ENCODE measurements around the gene CD300C. TPM values are rescaled to one million over a fixed set of nuclear protein-coding genes. Genes with fewer than 3 reads are reported as not detected.
"Not testable (repeated sequence)": the region's sequence is repeated elsewhere in the genome, so short reads cannot be mapped to it uniquely, and the experiment has no call there.

CD300C gene
- total RNA-seq, result under 1 TPM in 1 of 2 experiments, not detected in 1; 0.14 TPM

DNA sequence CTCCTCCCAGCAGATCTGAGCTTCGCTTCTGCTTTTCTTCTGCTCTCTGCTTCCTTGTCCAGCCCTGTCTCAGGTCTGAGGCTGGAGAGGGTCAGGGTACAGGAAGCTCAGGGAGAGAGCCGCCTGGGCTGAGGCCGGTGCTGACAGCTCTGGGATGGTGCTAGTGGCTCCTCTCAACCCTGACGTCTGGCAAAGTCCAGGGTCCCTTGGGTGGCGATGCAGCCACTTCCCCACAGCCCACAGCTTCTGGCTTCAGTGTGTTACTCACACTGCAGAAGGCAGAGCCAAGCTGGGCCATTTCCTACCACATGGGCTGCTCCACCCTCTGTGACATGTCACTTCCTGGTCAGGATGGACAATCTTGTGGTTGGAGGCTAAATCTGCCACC lies at the start of gene CD300C:
CD300C (minus strand) TSS at position 273 of the 388 bp plus-strand sequence. CDS start 333 bp downstream, outside the sequence.
- intact Hi-C loops (cut with micrococcal nuclease), result no loop called here
- no peaks in the 10 kb centered on the region for H3K36me3 Mint-ChIP-seq
- no peaks in the 10 kb centered on the region for H3K9me3 Mint-ChIP-seq
- H3K4me3 Mint-ChIP-seq, result no peak within 1 kb of the TSS
- DNase-seq, result peak; percentile 17
- POLR2A ChIA-PET, result no interaction called here
- peaks cover 6% of the 10 kb centered on the region for H3K4me1 Mint-ChIP-seq (ENCODE audit: low read depth)
- CTCF ChIA-PET, result interaction anchor here (0.5 kb wide), 1 partner anchor 166 kb away, joined by 4 read pairs; no protein-coding TSS in a partner anchor
- peaks cover 7% of the 10 kb centered on the region for H3K27me3 Mint-ChIP-seq
- H3K27ac Mint-ChIP-seq, result no peak within 1 kb of the TSS

DNA sequence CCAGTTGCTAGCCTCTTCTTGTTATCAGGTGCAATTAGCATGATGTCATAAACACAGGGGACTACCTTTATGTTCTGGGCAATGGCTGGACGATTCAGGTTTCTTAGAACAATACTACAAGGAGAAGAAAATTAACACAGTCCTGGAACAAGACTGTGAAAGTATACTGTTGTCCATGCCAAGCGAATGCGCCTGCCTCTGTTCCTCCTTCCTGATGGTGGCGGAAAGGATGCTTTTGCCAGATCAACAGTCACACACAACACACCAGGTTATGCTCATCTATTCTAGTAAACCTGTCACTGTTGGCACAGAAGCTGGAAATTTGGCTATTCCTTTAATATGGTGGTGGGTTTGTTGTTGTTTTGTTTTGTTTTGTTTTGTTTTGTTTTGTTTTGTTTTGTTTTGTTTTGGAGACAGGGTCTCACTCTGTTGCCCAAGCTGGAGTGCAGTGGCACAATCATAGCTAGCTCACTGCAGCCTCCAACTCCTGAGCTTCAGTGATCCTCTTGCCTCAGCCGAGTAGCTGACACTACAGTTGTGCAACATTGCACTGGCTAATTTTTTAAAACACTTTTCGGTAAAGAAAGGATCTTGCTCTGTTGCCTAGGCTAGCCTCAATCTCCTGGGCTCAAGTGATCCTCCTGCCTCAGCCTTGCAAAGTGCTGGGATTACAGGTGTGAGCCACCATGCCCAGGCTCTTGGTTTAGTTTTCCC lies 49.3 kb upstream of the CD300C start:
- H3K4me3 Mint-ChIP-seq, result no peak overlapping the region
- peaks cover 27% of the 10 kb centered on the region for H3K27me3 Mint-ChIP-seq
- ChIA-PET CTCF (interaction anchor here (0.6 kb wide), 1 partner anchor 351 kb away, joined by 3 read pairs; no protein-coding TSS in a partner anchor), POLR2A (no interaction called here)
- intact Hi-C loops (cut with micrococcal nuclease), result loop anchor here (5.0 kb wide), 1 partner anchor 218 kb away; no protein-coding TSS in a partner anchor
- no peaks in the 10 kb centered on the region for H3K9me3 Mint-ChIP-seq
- no peaks in the 10 kb centered on the region for H3K36me3 Mint-ChIP-seq
- DNase-seq, result no peak
- H3K4me1 Mint-ChIP-seq (ENCODE audit: low read depth), result peaks cover 16% of the 10 kb centered on the region
- H3K27ac Mint-ChIP-seq, result no peak overlapping the region

DNA sequence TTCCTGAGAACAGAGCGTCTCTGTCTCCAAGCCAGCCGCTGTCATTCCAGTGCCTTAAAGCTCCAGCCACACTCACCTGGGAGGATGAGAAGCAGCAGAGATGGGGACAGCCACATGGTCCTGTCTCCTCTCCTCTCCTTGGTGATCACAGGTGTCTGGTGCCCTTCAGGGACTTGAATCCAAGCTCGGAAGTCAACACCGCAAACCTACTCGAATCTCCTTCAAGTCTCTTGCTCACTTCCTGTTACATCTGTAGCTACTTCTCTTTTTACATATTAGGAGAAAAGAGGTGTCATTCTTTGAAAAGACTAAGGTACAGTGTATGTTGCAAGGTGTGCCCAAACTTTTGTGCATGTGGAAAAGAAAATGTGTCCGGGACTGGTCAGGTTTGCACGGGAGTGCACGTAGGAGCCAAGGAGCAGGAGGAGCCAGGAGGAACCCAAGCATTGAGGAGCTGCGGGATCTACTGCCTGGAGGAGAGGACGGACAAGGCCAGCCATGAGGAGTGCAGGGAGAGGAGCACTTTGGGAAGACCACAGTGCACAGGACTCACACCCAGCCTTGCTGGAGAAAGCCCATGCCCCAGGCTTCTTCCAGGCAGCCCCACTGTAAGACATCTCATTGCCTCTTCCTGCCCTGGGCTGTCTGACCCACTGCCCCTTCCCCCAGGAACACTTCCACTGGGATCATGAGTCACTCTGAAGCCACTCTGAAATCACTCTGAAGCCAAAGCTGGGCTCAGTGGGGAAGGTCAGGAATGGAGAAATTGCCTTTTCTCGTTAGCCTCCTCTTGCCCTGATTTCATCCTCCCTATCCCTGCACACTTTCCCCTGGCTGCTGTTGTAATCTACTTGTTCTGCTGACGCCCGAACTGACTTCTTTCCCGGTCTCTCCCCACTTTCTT lies 46.4 kb upstream of the CD300C start, which contains the start of gene CD300LD:
CD300LD (minus strand) TSS at position 197 of the 904 bp plus-strand sequence; CDS start at position 116, 81 bp downstream.
- H3K27ac Mint-ChIP-seq, result no peak within 1 kb of the TSS
- H3K36me3 Mint-ChIP-seq, result no peaks in the 10 kb centered on the region
- CTCF ChIA-PET, result interaction anchor here (1.2 kb wide), 1 partner anchor 27 kb away, joined by 3 read pairs; no protein-coding TSS in a partner anchor
- POLR2A ChIA-PET, result no interaction called here
- no peak for DNase-seq
- H3K9me3 Mint-ChIP-seq, result no peaks in the 10 kb centered on the region
- peaks cover 13% of the 10 kb centered on the region for H3K4me1 Mint-ChIP-seq (ENCODE audit: low read depth)
- no peak within 1 kb of the TSS for H3K4me3 Mint-ChIP-seq
- intact Hi-C loops (cut with micrococcal nuclease), result no loop called here
- peaks cover 21% of the 10 kb centered on the region for H3K27me3 Mint-ChIP-seq

DNA sequence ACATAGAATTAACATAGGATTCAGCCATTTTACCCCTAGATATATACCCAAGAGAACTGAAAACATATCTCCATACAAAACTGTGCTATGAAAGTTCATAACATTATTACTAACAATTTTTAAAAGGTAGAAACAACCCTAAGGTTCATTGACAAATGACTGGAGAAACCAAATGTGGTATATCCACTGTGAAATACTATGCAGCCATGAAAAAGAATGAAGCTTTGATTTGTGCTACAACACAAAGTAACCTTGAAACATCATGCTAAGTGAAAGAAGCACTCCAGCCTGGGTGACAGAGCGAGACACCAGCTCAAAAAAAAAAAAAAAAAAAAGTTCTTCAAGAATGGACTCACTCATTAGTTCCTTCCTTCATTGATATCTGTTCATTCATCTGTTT lies 45.6 kb upstream of the CD300C start:
- Mint-ChIP-seq H3K9me3 (no peaks in the 10 kb centered on the region), H3K4me3 (no peak overlapping the region), H3K27me3 (peaks cover 21% of the 10 kb centered on the region), H3K36me3 (no peaks in the 10 kb centered on the region), H3K27ac (no peak overlapping the region), H3K4me1 (ENCODE audit: low read depth) (peaks cover 13% of the 10 kb centered on the region)
- intact Hi-C loops (cut with micrococcal nuclease), result no loop called here
- POLR2A ChIA-PET, result no interaction called here
- CTCF ChIA-PET, result interaction anchor here (1.2 kb wide), 1 partner anchor 26 kb away, joined by 3 read pairs; no protein-coding TSS in a partner anchor
- no peak for DNase-seq

DNA sequence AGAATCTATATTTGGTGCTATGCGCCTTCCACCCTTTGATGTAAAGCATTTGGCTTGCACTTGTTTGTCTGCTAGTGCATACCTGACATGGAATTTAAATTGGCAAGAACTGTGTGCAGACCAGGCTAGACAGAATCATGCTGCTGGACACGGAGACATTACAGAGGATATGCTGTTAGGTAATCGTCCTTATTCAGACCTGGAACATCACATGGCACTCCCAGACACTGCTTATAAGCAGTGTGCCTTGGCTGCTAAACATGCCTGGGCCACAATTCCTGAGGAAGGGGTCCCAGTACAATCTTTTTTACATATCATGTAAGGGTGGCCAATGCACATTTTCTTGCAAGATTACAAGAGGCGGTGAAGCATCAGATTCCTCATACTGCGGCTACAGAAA lies 39.8 kb upstream of the CD300C start:
- Mint-ChIP-seq H3K36me3 (no peaks in the 10 kb centered on the region), H3K4me1 (ENCODE audit: low read depth) (no peaks in the 10 kb centered on the region), H3K9me3 (peaks cover 8% of the 10 kb centered on the region), H3K4me3 (no peak overlapping the region), H3K27ac (no peak overlapping the region), H3K27me3 (peaks cover 12% of the 10 kb centered on the region)
- CTCF ChIA-PET, result no interaction called here
- no peak for DNase-seq
- intact Hi-C loops (cut with micrococcal nuclease), result no loop called here
- POLR2A ChIA-PET, result no interaction called here

DNA sequence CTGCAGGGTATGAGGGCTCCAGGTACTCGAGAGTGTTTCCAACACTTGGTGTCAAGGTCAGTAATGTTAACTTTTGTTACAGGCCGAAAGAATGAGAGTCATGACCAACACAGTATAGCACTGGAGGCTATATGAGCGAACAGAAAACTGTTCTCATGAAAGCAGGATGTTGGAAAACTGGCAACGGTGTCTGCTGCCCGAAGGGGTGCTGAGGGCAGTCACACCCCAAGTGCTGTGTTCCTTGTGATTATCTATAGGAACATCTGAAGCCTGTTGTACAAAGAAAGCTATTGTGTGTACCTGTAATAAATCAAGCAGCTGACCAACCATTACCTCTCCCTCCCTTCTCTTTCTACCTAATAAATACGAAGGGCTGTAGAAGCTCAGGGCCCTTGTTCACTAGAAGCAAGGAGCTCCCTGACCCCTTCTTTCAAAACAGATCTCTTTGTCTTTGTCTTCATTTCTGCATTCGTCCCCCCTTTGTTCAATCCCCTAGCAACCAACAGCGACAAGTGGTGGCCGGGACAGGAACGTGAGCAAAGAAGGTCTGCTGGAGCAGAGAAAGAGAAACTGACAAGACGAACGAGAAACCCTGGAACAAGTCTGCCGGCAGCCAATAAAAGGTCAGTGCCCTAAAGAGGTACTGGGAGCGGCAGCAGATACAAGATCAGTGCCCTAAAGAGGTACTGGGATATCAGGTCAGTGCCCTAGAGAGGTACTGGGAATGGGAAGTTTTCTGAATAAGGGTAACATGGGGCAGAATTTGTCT lies 38.6 kb upstream of the CD300C start:
- H3K36me3 Mint-ChIP-seq, result no peaks in the 10 kb centered on the region
- H3K4me1 Mint-ChIP-seq (ENCODE audit: low read depth), result peaks cover 9% of the 10 kb centered on the region
- intact Hi-C loops (cut with micrococcal nuclease), result no loop called here
- CTCF ChIA-PET, result no interaction called here
- peaks cover 8% of the 10 kb centered on the region for H3K9me3 Mint-ChIP-seq
- peaks cover 8% of the 10 kb centered on the region for H3K27me3 Mint-ChIP-seq
- H3K4me3 Mint-ChIP-seq, result no peak overlapping the region
- H3K27ac Mint-ChIP-seq, result no peak overlapping the region
- DNase-seq, result no peak
- POLR2A ChIA-PET, result no interaction called here

DNA sequence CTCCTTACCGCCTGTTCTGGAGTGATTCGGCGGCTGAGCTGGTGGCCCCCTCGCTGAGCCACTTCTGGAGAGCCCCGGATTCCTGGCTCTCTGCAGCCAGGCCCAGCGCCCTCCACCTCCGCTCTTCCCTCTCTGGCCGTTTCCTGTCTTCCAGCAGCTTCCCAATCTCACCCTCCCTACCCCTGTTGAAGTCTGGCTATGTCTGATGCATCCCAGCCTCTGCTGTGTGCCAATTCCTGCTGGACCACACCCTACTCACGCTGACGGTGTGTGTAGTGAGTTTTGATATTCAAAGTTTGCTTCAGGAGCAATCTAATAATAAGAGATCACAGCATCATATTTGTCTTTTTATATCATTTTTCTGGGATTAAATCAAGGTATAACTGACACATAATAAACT lies 36.7 kb upstream of the CD300C start:
- Mint-ChIP-seq H3K4me1 (ENCODE audit: low read depth) (peaks cover 9% of the 10 kb centered on the region), H3K27me3 (peaks cover 3% of the 10 kb centered on the region), H3K27ac (no peak overlapping the region), H3K36me3 (no peaks in the 10 kb centered on the region), H3K4me3 (no peak overlapping the region), H3K9me3 (peaks cover 8% of the 10 kb centered on the region)
- intact Hi-C loops (cut with micrococcal nuclease), result no loop called here
- POLR2A ChIA-PET, result no interaction called here
- CTCF ChIA-PET, result interaction anchor here (1.4 to 1.7 kb wide), 2 partner anchors 16 to 20 kb away, joined by 3 to 5 read pairs; no protein-coding TSS in a partner anchor
- no peak for DNase-seq

DNA sequence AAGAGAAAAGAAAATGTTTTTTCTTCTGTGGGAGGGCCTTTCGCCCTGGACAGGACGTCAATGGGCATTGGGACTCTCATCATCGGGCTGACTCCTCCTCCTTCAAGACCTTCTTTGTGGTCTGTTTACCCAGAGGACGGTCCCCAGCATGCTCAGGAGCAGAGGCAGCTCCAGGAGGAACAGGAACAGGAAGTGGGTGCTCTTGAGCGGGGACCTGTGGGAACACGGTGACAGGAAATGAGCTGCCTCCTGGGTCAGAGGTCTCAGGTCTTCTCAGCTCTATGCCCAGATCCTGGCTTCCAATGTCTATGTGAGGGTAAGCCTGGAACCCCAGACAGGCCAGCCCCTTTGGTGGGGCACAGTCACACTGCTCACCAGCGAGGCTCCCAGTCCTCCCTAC lies 34.0 kb upstream of the CD300C start:
- H3K36me3 Mint-ChIP-seq, result no peaks in the 10 kb centered on the region
- POLR2A ChIA-PET, result no interaction called here
- CTCF ChIA-PET, result interaction anchor here (1.3 to 1.8 kb wide), 2 partner anchors 13 to 201 kb away, joined by 5 to 9 read pairs; partner anchors contain the start of gene CD300H

DNA sequence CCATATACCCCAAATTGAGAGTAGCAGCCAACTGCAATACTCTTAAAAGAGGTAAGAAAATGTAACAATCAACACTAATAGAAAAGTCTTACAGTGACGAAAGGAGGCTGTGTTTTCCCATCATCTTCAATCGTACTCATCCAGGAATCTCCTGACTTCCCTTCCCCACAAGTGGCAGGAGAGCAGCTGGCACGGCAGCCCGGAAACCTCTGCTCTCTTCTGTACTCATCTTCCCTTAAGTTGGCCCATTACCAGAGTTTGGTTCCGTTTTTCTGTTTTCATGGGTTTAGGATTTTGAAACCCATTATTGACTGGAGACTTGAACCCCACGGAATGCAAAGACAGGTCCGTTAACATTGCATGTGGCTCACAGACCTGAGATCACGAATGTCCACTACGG lies 33.1 kb upstream of the CD300C start:
- Mint-ChIP-seq H3K4me3 (no peak overlapping the region), H3K27ac (no peak overlapping the region), H3K36me3 (no peaks in the 10 kb centered on the region), H3K4me1 (ENCODE audit: low read depth) (peaks cover 9% of the 10 kb centered on the region), H3K27me3 (peaks cover 4% of the 10 kb centered on the region), H3K9me3 (no peaks in the 10 kb centered on the region)
- ChIA-PET POLR2A (interaction anchor here (0.5 kb wide), 1 partner anchor 145 kb away, joined by 3 read pairs; no protein-coding TSS in a partner anchor), CTCF (interaction anchor here (1.3 to 1.8 kb wide), 2 partner anchors 12 to 200 kb away, joined by 5 to 9 read pairs; partner anchors contain the start of gene CD300H)
- intact Hi-C loops (cut with micrococcal nuclease), result no loop called here
- DNase-seq, result no peak

More for the DNA sequence above, 34.0 kb upstream of the CD300C start:
- no peak overlapping the region for H3K27ac Mint-ChIP-seq
- H3K27me3 Mint-ChIP-seq, result peaks cover 3% of the 10 kb centered on the region
- H3K4me3 Mint-ChIP-seq, result no peak overlapping the region
- peaks cover 6% of the 10 kb centered on the region for H3K9me3 Mint-ChIP-seq
- no peak for DNase-seq
- peaks cover 9% of the 10 kb centered on the region for H3K4me1 Mint-ChIP-seq (ENCODE audit: low read depth)
- intact Hi-C loops (cut with micrococcal nuclease), result no loop called here

DNA sequence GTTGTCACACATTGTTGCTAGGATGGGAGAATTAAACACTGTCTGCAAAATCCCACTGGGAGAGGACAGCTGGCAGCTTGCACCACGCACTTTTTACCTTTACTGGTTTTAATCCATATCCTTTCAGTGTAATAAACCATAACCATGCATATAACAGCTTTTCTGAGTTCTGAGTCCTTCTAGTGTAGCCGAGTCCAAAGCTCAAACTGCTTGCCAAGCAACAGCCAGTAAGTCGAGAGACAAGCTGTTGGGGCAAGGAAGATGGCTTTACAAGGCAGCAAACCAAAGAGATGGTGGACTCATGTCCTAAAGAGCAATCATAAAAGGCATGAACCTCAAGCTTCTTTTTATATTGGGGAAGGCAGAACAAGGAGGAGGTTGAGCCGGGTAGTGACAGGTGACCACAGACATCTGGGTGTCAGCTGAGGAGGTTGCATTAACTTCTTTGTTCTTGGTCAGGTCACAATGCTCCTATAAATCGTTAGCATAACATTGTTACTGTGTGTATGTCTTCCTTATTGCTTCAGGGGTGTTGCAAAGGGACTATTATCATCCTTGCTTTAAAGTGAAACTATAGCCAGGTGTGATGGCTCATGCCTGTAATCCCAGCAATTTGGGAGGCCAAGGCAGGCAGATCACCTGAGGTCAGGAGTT lies 28.7 kb upstream of the CD300C start:
- ChIA-PET POLR2A (no interaction called here), CTCF (interaction anchor here (1.5 kb wide), 1 partner anchor 9 kb away, joined by 5 read pairs; no protein-coding TSS in a partner anchor)
- no peaks in the 10 kb centered on the region for H3K36me3 Mint-ChIP-seq
- H3K4me3 Mint-ChIP-seq, result no peak overlapping the region
- peaks cover 2% of the 10 kb centered on the region for H3K4me1 Mint-ChIP-seq (ENCODE audit: low read depth)
- H3K9me3 Mint-ChIP-seq, result no peaks in the 10 kb centered on the region
- H3K27me3 Mint-ChIP-seq, result peaks cover 9% of the 10 kb centered on the region
- no peak for DNase-seq
- H3K27ac Mint-ChIP-seq, result no peak overlapping the region
- intact Hi-C loops (cut with micrococcal nuclease), result no loop called here

DNA sequence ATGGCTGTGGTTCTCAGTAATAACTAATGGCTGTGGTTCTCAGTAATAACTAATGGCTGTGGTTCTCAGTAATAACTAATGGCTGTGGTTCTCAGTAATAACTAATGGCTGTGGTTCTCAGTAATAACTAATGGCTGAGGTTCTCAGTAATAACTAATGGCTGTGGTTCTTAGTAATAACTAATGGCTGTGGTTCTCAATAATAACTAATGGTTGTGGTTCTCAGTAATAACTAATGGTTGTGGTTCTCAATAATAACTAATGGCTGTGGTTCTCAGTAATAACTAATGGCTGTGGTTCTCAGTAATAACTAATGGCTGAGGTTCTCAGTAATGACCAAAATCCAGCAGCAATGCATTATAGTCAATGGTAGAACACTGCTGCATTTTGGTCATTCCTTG lies 27.7 kb upstream of the CD300C start:
- POLR2A ChIA-PET; H3K9me3 Mint-ChIP-seq; intact Hi-C loops (cut with micrococcal nuclease); H3K4me3 Mint-ChIP-seq; H3K36me3 Mint-ChIP-seq; H3K27ac Mint-ChIP-seq; DNase-seq: not testable (repeated sequence)
- Mint-ChIP-seq H3K4me1 (ENCODE audit: low read depth) (peaks cover 11% of the 10 kb centered on the region), H3K27me3 (peaks cover 16% of the 10 kb centered on the region)
- CTCF ChIA-PET, result interaction anchor here (1.5 kb wide), 1 partner anchor 8 kb away, joined by 5 read pairs; no protein-coding TSS in a partner anchor

Measured in activated CD4-positive, alpha-beta memory T cell treated with anti-CD3 and anti-CD28 coated beads for 36 hours (primary cell).